Liver (tissue), 3 donors: ENCODE data around the gene RET.

Experiments used
- ATF3 ChIP-seq: IDR thresholded peaks from 2 replicates; pipeline ENCODE4 v1.6.1; 2016; ENCODE audit warnings: antibody characterized with exemption
- CTCF ChIP-seq: fragments of 150-350 bp; IDR thresholded peaks from 2 replicates; pipeline ENCODE4 v1.5.1; 2017; ENCODE audit warnings: improper control_type of control experiment, low read depth, low read length; ENCODE audit not compliant: missing input control
- GABPA ChIP-seq, 2 donors: IDR thresholded peaks in 1 of 2; conservative IDR thresholded peaks in 1 of 2; 2 replicates each; pipeline ENCODE4 v1.6.1; 2016; ENCODE audit warnings: antibody characterized with exemption in 2 of 2, mild to moderate bottlenecking in 1 of 2, moderate library complexity in 1 of 2
- HNF4G ChIP-seq: IDR thresholded peaks from 2 replicates; pipeline ENCODE4 v1.6.1; 2016; ENCODE audit warnings: antibody characterized with exemption
- JUND ChIP-seq, 2 donors: IDR thresholded peaks; 2 replicates each; pipeline ENCODE4 v1.6.1; 2016; ENCODE audit warnings: antibody characterized with exemption in 2 of 2
- RAD21 ChIP-seq, 2 donors: IDR thresholded peaks; 2 replicates each; pipeline ENCODE4 v1.6.1; 2016; ENCODE audit warnings: antibody characterized with exemption in 2 of 2, mild to moderate bottlenecking in 2 of 2
- RXRA ChIP-seq, 2 donors: IDR thresholded peaks; 2 replicates each; pipeline ENCODE4 v1.6.1; 2017 to 2018; ENCODE audit warnings: antibody characterized with exemption in 2 of 2, mild to moderate bottlenecking in 1 of 2
- SP1 ChIP-seq: IDR thresholded peaks from 2 replicates; pipeline ENCODE4 v1.6.1; 2018; ENCODE audit warnings: antibody characterized with exemption, mild to moderate bottlenecking
- TAF1 ChIP-seq: conservative IDR thresholded peaks from 2 replicates; pipeline ENCODE4 v1.6.1; 2016; ENCODE audit warnings: antibody characterized with exemption, mild to moderate bottlenecking
- YY1 ChIP-seq: IDR thresholded peaks from 2 replicates; pipeline ENCODE4 v1.6.1; 2016; ENCODE audit warnings: antibody characterized with exemption, mild to moderate bottlenecking
- TF ChIP-seq, protein P1 (sequence below): IDR thresholded peaks from 2 replicates; pipeline ENCODE4 v1.6.1; 2016; ENCODE audit warnings: antibody characterized with exemption, mild to moderate bottlenecking
- donor health status: healthy.
- donor health status: healthy.

GRCh38 chr10:43050011-43050410 is 26.9 kb upstream of the RET start:
- TF ChIP-seq CTCF, result no peak
- TF ChIP-seq, protein P1, sequence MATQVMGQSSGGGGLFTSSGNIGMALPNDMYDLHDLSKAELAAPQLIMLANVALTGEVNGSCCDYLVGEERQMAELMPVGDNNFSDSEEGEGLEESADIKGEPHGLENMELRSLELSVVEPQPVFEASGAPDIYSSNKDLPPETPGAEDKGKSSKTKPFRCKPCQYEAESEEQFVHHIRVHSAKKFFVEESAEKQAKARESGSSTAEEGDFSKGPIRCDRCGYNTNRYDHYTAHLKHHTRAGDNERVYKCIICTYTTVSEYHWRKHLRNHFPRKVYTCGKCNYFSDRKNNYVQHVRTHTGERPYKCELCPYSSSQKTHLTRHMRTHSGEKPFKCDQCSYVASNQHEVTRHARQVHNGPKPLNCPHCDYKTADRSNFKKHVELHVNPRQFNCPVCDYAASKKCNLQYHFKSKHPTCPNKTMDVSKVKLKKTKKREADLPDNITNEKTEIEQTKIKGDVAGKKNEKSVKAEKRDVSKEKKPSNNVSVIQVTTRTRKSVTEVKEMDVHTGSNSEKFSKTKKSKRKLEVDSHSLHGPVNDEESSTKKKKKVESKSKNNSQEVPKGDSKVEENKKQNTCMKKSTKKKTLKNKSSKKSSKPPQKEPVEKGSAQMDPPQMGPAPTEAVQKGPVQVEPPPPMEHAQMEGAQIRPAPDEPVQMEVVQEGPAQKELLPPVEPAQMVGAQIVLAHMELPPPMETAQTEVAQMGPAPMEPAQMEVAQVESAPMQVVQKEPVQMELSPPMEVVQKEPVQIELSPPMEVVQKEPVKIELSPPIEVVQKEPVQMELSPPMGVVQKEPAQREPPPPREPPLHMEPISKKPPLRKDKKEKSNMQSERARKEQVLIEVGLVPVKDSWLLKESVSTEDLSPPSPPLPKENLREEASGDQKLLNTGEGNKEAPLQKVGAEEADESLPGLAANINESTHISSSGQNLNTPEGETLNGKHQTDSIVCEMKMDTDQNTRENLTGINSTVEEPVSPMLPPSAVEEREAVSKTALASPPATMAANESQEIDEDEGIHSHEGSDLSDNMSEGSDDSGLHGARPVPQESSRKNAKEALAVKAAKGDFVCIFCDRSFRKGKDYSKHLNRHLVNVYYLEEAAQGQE, result no peak
- TF ChIP-seq SP1, result no peak
- no peak for TF ChIP-seq HNF4G
- TF ChIP-seq RAD21 (IDR thresholded peaks at IDR 0.05), result no peak
- TF ChIP-seq JUND (IDR thresholded peaks at IDR 0.05), result no peak
- TF ChIP-seq TAF1, result no peak
- TF ChIP-seq RXRA (IDR thresholded peaks at IDR 0.05), result no peak
- TF ChIP-seq YY1, result no peak
- TF ChIP-seq GABPA (IDR thresholded peaks at IDR 0.05 in 1 of 2, conservative IDR thresholded peaks at IDR 0.05 in 1 of 2), result no peak
- no peak for TF ChIP-seq ATF3
